Measurements from ENCODE around the gene CYP21A2.

- TF ChIP-seq CTCF (IDR thresholded peaks at IDR 0.05) (no peak), POLR2A (IDR thresholded peaks at IDR 0.05) (no peak)
Measured at GRCh38 chr6:32082935-32083334, 44.7 kb downstream of the CYP21A2 start.
